DND-41 (cell line): ENCODE results near the gene SLC25A51.

Experiments used
- ATAC-seq: fragments of 200-7000 bp; cut with Tn5 transposase; 3 replicates; pipeline ENCODE4 v1.9.1; 2021; ENCODE audit warnings: low read depth; ENCODE audit not compliant: insufficient read depth
- DNase-seq: peaks from one replicate; pipeline ENCODE4 v3.0.0-alpha.2; 2020
- H2AFZ ChIP-seq: 2 replicates; pipeline ENCODE4 v1.6.0; 2012; ENCODE audit warnings: low read depth, low read length
- H3K27ac ChIP-seq: 2 replicates; pipeline ENCODE4 v1.5.1; 2012; ENCODE audit warnings: low read length, inconsistent platforms
- H3K27me3 ChIP-seq: fragments of 200-600 bp; sonication (generic); 2 replicates; pipeline ENCODE4 v1.6.0; 2012; ENCODE audit warnings: low read length, mild to moderate bottlenecking, inconsistent platforms; ENCODE audit not compliant: insufficient read depth, poor library complexity
- H3K36me3 ChIP-seq: 2 replicates; pipeline ENCODE4 v1.5.1; 2012; ENCODE audit warnings: low read length, inconsistent platforms; ENCODE audit not compliant: insufficient read depth
- H3K4me1 ChIP-seq: 2 replicates; pipeline ENCODE4 v1.5.1; 2012; ENCODE audit warnings: mild to moderate bottlenecking, low read length; ENCODE audit not compliant: insufficient read depth
- H3K4me2 ChIP-seq: 2 replicates; pipeline ENCODE4 v1.6.0; 2012; ENCODE audit warnings: mild to moderate bottlenecking, moderate library complexity, low read length, inconsistent platforms; ENCODE audit not compliant: insufficient read depth
- H3K4me3 ChIP-seq, 2 experiments: fragments of 200-600 bp in 1 of 2; shearing (Covaris generic) in 1 of 2; 2 replicates each; pipeline ENCODE4 v1.5.1; 2012 to 2016; ENCODE audit warnings: inconsistent platforms in 2 of 2, low read length in 2 of 2, mild to moderate bottlenecking in 2 of 2, low read depth in 1 of 2, moderate library complexity in 1 of 2
- H3K79me2 ChIP-seq: 2 replicates; pipeline ENCODE4 v1.6.0; 2012; ENCODE audit warnings: low read length, inconsistent platforms; ENCODE audit not compliant: insufficient read depth
- H3K9ac ChIP-seq: 2 replicates; pipeline ENCODE4 v1.6.0; 2012; ENCODE audit warnings: low read depth, mild to moderate bottlenecking, inconsistent platforms, low read length, moderate library complexity
- H3K9me3 ChIP-seq: 2 replicates; pipeline ENCODE4 v1.5.1; 2012; ENCODE audit warnings: low read length, moderate library complexity, mild to moderate bottlenecking, inconsistent platforms; ENCODE audit not compliant: insufficient read depth, severe bottlenecking
- H4K20me1 ChIP-seq: 2 replicates; pipeline ENCODE4 v1.6.0; 2012; ENCODE audit warnings: low read length; ENCODE audit not compliant: insufficient read depth
- CTCF ChIP-seq: IDR thresholded peaks from 2 replicates; pipeline ENCODE4 v1.5.1; 2012; ENCODE audit warnings: borderline replicate concordance, low read length, moderate library complexity, mild to moderate bottlenecking; ENCODE audit not compliant: poor library complexity, severe bottlenecking; ENCODE audit errors: extremely low read depth
- EZH2 ChIP-seq: IDR thresholded peaks from 3 replicates; pipeline ENCODE4 v1.6.1; 2012; ENCODE audit warnings: borderline replicate concordance, low read depth, mild to moderate bottlenecking, moderate library complexity, low read length, inconsistent platforms; ENCODE audit not compliant: severe bottlenecking

SLC25A51 gene

GRCh38 chr9:37946041-37946440, 42.1 kb upstream of the SLC25A51 start:
- Histone ChIP-seq H3K4me1 (no peaks in the 10 kb centered on the region), H3K9me3 (no peaks in the 10 kb centered on the region), H3K36me3 (no peaks in the 10 kb centered on the region), H3K27me3 (no peaks in the 10 kb centered on the region), H4K20me1 (no peaks in the 10 kb centered on the region), H3K27ac (no peak overlapping the region), H3K4me3 (no peak overlapping the region), H3K79me2 (no peaks in the 10 kb centered on the region), H2AFZ (no peak overlapping the region), H3K4me2 (no peak overlapping the region), H3K9ac (no peak overlapping the region)
- DNase-seq (no peak), ATAC-seq (no peak)
- TF ChIP-seq EZH2 (no peak), CTCF (no peak)

- Histone ChIP-seq H3K4me1 (no peaks in the 10 kb centered on the region), H3K4me3 (no peak overlapping the region), H4K20me1 (no peaks in the 10 kb centered on the region), H3K9me3 (no peaks in the 10 kb centered on the region), H3K27ac (no peak overlapping the region), H2AFZ (no peak overlapping the region), H3K9ac (no peak overlapping the region), H3K27me3 (no peaks in the 10 kb centered on the region), H3K79me2 (no peaks in the 10 kb centered on the region), H3K36me3 (no peaks in the 10 kb centered on the region), H3K4me2 (no peak overlapping the region)
- no peak for TF ChIP-seq EZH2
- no peak for TF ChIP-seq CTCF
- ATAC-seq (no peak), DNase-seq (no peak)
These were observed 40.9 kb upstream of the SLC25A51 start for GRCh38 chr9:37944671-37945481.

- no peak for DNase-seq
- no peaks in the 10 kb centered on the region for H4K20me1 ChIP-seq
- no peak overlapping the region for H3K4me2 ChIP-seq
- H3K27me3 ChIP-seq: no peaks in the 10 kb centered on the region
- no peak overlapping the region for H3K4me3 ChIP-seq
- H3K9me3 ChIP-seq: no peaks in the 10 kb centered on the region
- H3K9ac ChIP-seq: no peak overlapping the region
- no peak overlapping the region for H3K27ac ChIP-seq
- no peaks in the 10 kb centered on the region for H3K4me1 ChIP-seq
- ATAC-seq: no peak
- H3K36me3 ChIP-seq: no peaks in the 10 kb centered on the region
- H3K79me2 ChIP-seq: no peaks in the 10 kb centered on the region
- no peak overlapping the region for H2AFZ ChIP-seq
- TF ChIP-seq EZH2 (no peak), CTCF (no peak)
These were observed 40.3 kb upstream of the SLC25A51 start for GRCh38 chr9:37944266-37944650.
